Loucy (cell line): Measurements from ENCODE around the gene LRIT3.
A peak's percentile ranks its signal among the peaks of the same experiment; 100 is the strongest.

Experiments used
- H2AFZ ChIP-seq: fragments of 200-600 bp; sonication (generic); 2 replicates; pipeline ENCODE4 v1.6.0; 2016; ENCODE audit warnings: antibody characterized with exemption, mild to moderate bottlenecking, low read length, moderate library complexity
- H3F3A ChIP-seq: fragments of 200-600 bp; 2 replicates; pipeline ENCODE4 v1.6.0; 2016; ENCODE audit warnings: antibody characterized with exemption, low read depth, mild to moderate bottlenecking
- H3K27me3 ChIP-seq: fragments of 200-600 bp; sonication (generic); 2 replicates; pipeline ENCODE4 v1.6.1; 2014; ENCODE audit warnings: low read length, mild to moderate bottlenecking; ENCODE audit not compliant: insufficient read depth, poor library complexity, severe bottlenecking
- H3K36me3 ChIP-seq: fragments of 200-600 bp; sonication (generic); 2 replicates; pipeline ENCODE4 v1.6.1; 2016; ENCODE audit warnings: low read length; ENCODE audit not compliant: insufficient read depth
- H3K4me1 ChIP-seq: fragments of 200-600 bp; sonication (generic); 2 replicates; pipeline ENCODE4 v1.5.1; 2014; ENCODE audit warnings: low read length, mild to moderate bottlenecking; ENCODE audit not compliant: insufficient read depth, poor library complexity, severe bottlenecking
- H3K4me2 ChIP-seq: fragments of 200-600 bp; sonication (generic); 2 replicates; pipeline ENCODE4 v1.6.0; 2014; ENCODE audit warnings: antibody characterized with exemption, low read length, low read depth, mild to moderate bottlenecking; ENCODE audit not compliant: poor library complexity, severe bottlenecking
- H3K4me3 ChIP-seq: fragments of 200-600 bp; sonication (generic); 2 replicates; pipeline ENCODE4 v1.5.1; 2014; ENCODE audit warnings: low read length, mild to moderate bottlenecking, mixed read lengths; ENCODE audit not compliant: poor library complexity, severe bottlenecking
- H3K79me2 ChIP-seq: fragments of 200-600 bp; sonication (generic); 2 replicates; pipeline ENCODE4 v1.6.1; 2014; ENCODE audit warnings: low read length; ENCODE audit not compliant: insufficient read depth
- H3K9ac ChIP-seq: fragments of 200-600 bp; sonication (generic); 2 replicates; pipeline ENCODE4 v1.6.0; 2014; ENCODE audit warnings: mild to moderate bottlenecking, low read depth, low read length, moderate library complexity; ENCODE audit not compliant: poor library complexity, severe bottlenecking
- H3K9me2 ChIP-seq: fragments of 200-600 bp; sonication (generic); replicated peaks from 2 replicates; pipeline ENCODE4 v1.6.1; 2016; ENCODE audit warnings: low read depth, low read length, mixed read lengths
- H3K9me3 ChIP-seq: fragments of 200-600 bp; sonication (generic); 2 replicates; pipeline ENCODE4 v1.6.1; 2014; ENCODE audit warnings: mild to moderate bottlenecking, antibody characterized with exemption, low read length, low read depth; ENCODE audit not compliant: insufficient read depth
- H4K20me1 ChIP-seq: fragments of 200-600 bp; sonication (generic); 2 replicates; pipeline ENCODE4 v1.6.0; 2014; ENCODE audit warnings: antibody characterized with exemption, low read length, mild to moderate bottlenecking; ENCODE audit not compliant: insufficient read depth, poor library complexity, severe bottlenecking
- CTCF ChIP-seq: fragments of 200-600 bp; sonication (generic); conservative IDR thresholded peaks from 2 replicates; pipeline ENCODE4 v1.5.1; 2014; ENCODE audit warnings: mild to moderate bottlenecking, antibody characterized with exemption, low read length
- EZH2phosphoT487 ChIP-seq: fragments of 200-600 bp; IDR thresholded peaks from 2 replicates; pipeline ENCODE4 v1.6.1; 2018; ENCODE audit warnings: antibody characterized with exemption, mild to moderate bottlenecking, moderate library complexity, borderline replicate concordance

Gene LRIT3

GRCh38 chr4:109810552-109811387 lies 37.1 kb upstream of the LRIT3 start:
- H3K4me1 ChIP-seq, result peaks cover 5% of the 10 kb centered on the region
- no peak overlapping the region for H3K4me2 ChIP-seq
- H2AFZ ChIP-seq, result no peak overlapping the region

GRCh38 chr4:109811707-109812106 lies 36.2 kb upstream of the LRIT3 start:
- Histone ChIP-seq H2AFZ (no peak overlapping the region), H3K9me3 (no peaks in the 10 kb centered on the region), H3K4me2 (no peak overlapping the region), H3K36me3 (no peaks in the 10 kb centered on the region), H4K20me1 (peaks cover 5% of the 10 kb centered on the region), H3K4me3 (no peak overlapping the region), H3K27me3 (no peaks in the 10 kb centered on the region), H3K4me1 (peaks cover 11% of the 10 kb centered on the region), H3K79me2 (peaks cover 12% of the 10 kb centered on the region), H3F3A (no peaks in the 10 kb centered on the region), H3K9ac (no peak overlapping the region), H3K9me2 (no peaks in the 10 kb centered on the region)
- no peak for TF ChIP-seq EZH2phosphoT487
- no peak for TF ChIP-seq CTCF

More at GRCh38 chr4:109810552-109811387, 37.1 kb upstream of the LRIT3 start:
- TF ChIP-seq EZH2phosphoT487 (no peak), CTCF (no peak)
- peaks cover 3% of the 10 kb centered on the region for H3K79me2 ChIP-seq
- no peaks in the 10 kb centered on the region for H3F3A ChIP-seq
- H4K20me1 ChIP-seq, result no peaks in the 10 kb centered on the region
- H3K27me3 ChIP-seq, result no peaks in the 10 kb centered on the region
- no peak overlapping the region for H3K9ac ChIP-seq
- no peaks in the 10 kb centered on the region for H3K9me3 ChIP-seq
- no peak overlapping the region for H3K4me3 ChIP-seq
- no peaks in the 10 kb centered on the region for H3K9me2 ChIP-seq
- no peaks in the 10 kb centered on the region for H3K36me3 ChIP-seq

GRCh38 chr4:109815151-109816081 lies 32.5 kb upstream of the LRIT3 start, which contains the start of gene GAR1:
GAR1 (plus strand) TSS chr4:109815762; CDS start chr4:109816165, 403 bp downstream.
- TF ChIP-seq EZH2phosphoT487, result no peak
- no peak for TF ChIP-seq CTCF
- H3K36me3 ChIP-seq, result peaks cover 11% of the 10 kb centered on the region
- H3K4me1 ChIP-seq, result peaks cover 36% of the 10 kb centered on the region

More at GRCh38 chr4:109815151-109816081, 32.5 kb upstream of the LRIT3 start, which contains the start of gene GAR1:
- Histone ChIP-seq H4K20me1 (peaks cover 34% of the 10 kb centered on the region), H3K79me2 (peaks cover 49% of the 10 kb centered on the region), H3K4me3 (peak within 1 kb of the TSS; percentile 95), H3F3A (no peaks in the 10 kb centered on the region), H3K27me3 (no peaks in the 10 kb centered on the region), H2AFZ (peak within 1 kb of the TSS; percentile 96), H3K9me2 (no peaks in the 10 kb centered on the region), H3K9me3 (no peaks in the 10 kb centered on the region), H3K4me2 (peak within 1 kb of the TSS; percentile 80), H3K9ac (peak within 1 kb of the TSS; percentile 88)
